Measurements from ENCODE around the gene ADAMTS5.

DNA sequence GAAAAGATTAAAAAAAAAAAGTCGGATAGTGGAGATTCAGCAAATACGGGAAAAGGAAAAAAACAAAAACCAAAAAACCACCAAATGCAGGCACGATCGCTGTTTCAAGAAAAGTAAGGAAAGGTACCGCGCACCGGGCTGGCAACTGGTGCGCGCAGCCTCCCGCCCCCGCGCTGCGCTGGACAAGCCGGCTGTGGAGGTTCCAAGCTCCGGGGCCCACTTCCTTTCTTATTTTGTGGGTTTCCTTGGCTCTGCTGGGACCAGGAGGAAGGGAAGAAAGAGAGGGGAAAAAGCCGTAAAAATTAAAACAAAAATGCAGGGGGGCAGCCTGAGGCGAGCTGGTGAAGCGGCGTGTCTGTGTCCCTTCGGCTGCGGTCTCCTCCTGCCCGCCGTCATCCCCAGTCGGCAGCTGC is 233 bp downstream of the ADAMTS5 start:
- TF ChIP-seq, protein P1, sequence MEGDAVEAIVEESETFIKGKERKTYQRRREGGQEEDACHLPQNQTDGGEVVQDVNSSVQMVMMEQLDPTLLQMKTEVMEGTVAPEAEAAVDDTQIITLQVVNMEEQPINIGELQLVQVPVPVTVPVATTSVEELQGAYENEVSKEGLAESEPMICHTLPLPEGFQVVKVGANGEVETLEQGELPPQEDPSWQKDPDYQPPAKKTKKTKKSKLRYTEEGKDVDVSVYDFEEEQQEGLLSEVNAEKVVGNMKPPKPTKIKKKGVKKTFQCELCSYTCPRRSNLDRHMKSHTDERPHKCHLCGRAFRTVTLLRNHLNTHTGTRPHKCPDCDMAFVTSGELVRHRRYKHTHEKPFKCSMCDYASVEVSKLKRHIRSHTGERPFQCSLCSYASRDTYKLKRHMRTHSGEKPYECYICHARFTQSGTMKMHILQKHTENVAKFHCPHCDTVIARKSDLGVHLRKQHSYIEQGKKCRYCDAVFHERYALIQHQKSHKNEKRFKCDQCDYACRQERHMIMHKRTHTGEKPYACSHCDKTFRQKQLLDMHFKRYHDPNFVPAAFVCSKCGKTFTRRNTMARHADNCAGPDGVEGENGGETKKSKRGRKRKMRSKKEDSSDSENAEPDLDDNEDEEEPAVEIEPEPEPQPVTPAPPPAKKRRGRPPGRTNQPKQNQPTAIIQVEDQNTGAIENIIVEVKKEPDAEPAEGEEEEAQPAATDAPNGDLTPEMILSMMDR (conservative IDR thresholded peaks at IDR 0.05 in 1 of 2, IDR thresholded peaks at IDR 0.05 in 1 of 2; ENCODE audit: extremely low read depth in 1 of 2, insufficient read depth in 1 of 2, low read depth in 1 of 2, low read length in 2 of 2) = no peak
- TF ChIP-seq EZH2 (IDR thresholded peaks at IDR 0.05; ENCODE audit: borderline replicate concordance, low read length) = no peak
